GM12891 (cell line): ENCODE results near the gene PTGR2.

Experiments used
- PAX5 ChIP-seq: IDR thresholded peaks from 2 replicates; pipeline ENCODE4 v1.6.1; 2011; ENCODE audit warnings: low read length, moderate library complexity, mild to moderate bottlenecking; ENCODE audit not compliant: insufficient read depth, severe bottlenecking
- POLR2A ChIP-seq: IDR thresholded peaks from 2 replicates; pipeline ENCODE4 v1.6.1; 2011; ENCODE audit warnings: low read depth, low read length, control low read depth
- POLR2AphosphoS5 ChIP-seq: IDR thresholded peaks from 2 replicates; pipeline ENCODE4 v1.6.1; 2011; ENCODE audit warnings: low read depth, low read length, control low read depth
- POU2F2 ChIP-seq: IDR thresholded peaks from 2 replicates; pipeline ENCODE4 v1.6.1; 2011; ENCODE audit warnings: low read depth, mild to moderate bottlenecking, control low read depth, low read length, moderate library complexity
- SPI1 ChIP-seq: IDR thresholded peaks from 2 replicates; pipeline ENCODE4 v1.6.1; 2011; ENCODE audit warnings: low read depth, low read length, control low read depth
- TAF1 ChIP-seq: IDR thresholded peaks from 2 replicates; pipeline ENCODE4 v1.6.1; 2011; ENCODE audit warnings: low read depth, low read length, control low read depth

GRCh38 chr14:73829526-73830431, 21.9 kb upstream of the PTGR2 start:
- TF ChIP-seq POLR2A (no peak), SPI1 (peak; percentile 94), POLR2AphosphoS5 (no peak), TAF1 (no peak), PAX5 (no peak), POU2F2 (no peak)
